ENCODE measurements around the gene TEAD1.

The TEAD1 gene

GRCh38 chr11:12735262-12735661 is 61.0 kb downstream of the TEAD1 start:
- TF ChIP-seq EZH2phosphoT487 (IDR thresholded peaks at IDR 0.05; ENCODE audit: low read length) (no peak), EZH2 (optimal IDR thresholded peaks at IDR 0.05; ENCODE audit: low read depth, low read length) (no peak)
- TF ChIP-seq, protein P1, sequence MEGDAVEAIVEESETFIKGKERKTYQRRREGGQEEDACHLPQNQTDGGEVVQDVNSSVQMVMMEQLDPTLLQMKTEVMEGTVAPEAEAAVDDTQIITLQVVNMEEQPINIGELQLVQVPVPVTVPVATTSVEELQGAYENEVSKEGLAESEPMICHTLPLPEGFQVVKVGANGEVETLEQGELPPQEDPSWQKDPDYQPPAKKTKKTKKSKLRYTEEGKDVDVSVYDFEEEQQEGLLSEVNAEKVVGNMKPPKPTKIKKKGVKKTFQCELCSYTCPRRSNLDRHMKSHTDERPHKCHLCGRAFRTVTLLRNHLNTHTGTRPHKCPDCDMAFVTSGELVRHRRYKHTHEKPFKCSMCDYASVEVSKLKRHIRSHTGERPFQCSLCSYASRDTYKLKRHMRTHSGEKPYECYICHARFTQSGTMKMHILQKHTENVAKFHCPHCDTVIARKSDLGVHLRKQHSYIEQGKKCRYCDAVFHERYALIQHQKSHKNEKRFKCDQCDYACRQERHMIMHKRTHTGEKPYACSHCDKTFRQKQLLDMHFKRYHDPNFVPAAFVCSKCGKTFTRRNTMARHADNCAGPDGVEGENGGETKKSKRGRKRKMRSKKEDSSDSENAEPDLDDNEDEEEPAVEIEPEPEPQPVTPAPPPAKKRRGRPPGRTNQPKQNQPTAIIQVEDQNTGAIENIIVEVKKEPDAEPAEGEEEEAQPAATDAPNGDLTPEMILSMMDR (IDR thresholded peaks at IDR 0.05; ENCODE audit: low read length), result no peak

GRCh38 chr11:12737024-12737423 is 62.8 kb downstream of the TEAD1 start:
- H3K9me2 ChIP-seq (replicated peaks; ENCODE audit: insufficient read depth, low read length), result no peaks in the 10 kb centered on the region
- TF ChIP-seq, protein P1 (IDR thresholded peaks at IDR 0.05; ENCODE audit: low read length), result no peak
- TF ChIP-seq EZH2 (optimal IDR thresholded peaks at IDR 0.05; ENCODE audit: low read depth, low read length), result no peak
- TF ChIP-seq EZH2phosphoT487 (IDR thresholded peaks at IDR 0.05; ENCODE audit: low read length), result no peak
- DNase-seq, result no peak
- H3F3A ChIP-seq (ENCODE audit: insufficient read depth, low read length), result no peaks in the 10 kb centered on the region
- H3K79me2 ChIP-seq (ENCODE audit: low read length), result peaks cover 95% of the 10 kb centered on the region
- H3K4me2 ChIP-seq (ENCODE audit: low read depth, low read length), result no peak overlapping the region
- no peak overlapping the region for H3K9ac ChIP-seq (ENCODE audit: low read length)
- H3K9me3 ChIP-seq (replicated peaks; ENCODE audit: insufficient read depth, low read length), result no peaks in the 10 kb centered on the region
- peaks cover 20% of the 10 kb centered on the region for H3K4me1 ChIP-seq (ENCODE audit: low read length)
- no peak overlapping the region for H2AFZ ChIP-seq (ENCODE audit: low read length)
- no peaks in the 10 kb centered on the region for H3K36me3 ChIP-seq (replicated peaks; ENCODE audit: insufficient read depth, low read length)
- H4K20me1 ChIP-seq (ENCODE audit: insufficient read depth, low read length), result no peaks in the 10 kb centered on the region
- no peak overlapping the region for H3K4me3 ChIP-seq (ENCODE audit: low read length)
- H3K27me3 ChIP-seq (replicated peaks; ENCODE audit: insufficient read depth, low read length), result no peaks in the 10 kb centered on the region
- no peak overlapping the region for H3K27ac ChIP-seq (ENCODE audit: low read length)

More at GRCh38 chr11:12735262-12735661, 61.0 kb downstream of the TEAD1 start:
- Histone ChIP-seq H3K9ac (ENCODE audit: low read length) (no peak overlapping the region), H3K4me2 (ENCODE audit: low read depth, low read length) (no peak overlapping the region), H3K36me3 (replicated peaks; ENCODE audit: insufficient read depth, low read length) (no peaks in the 10 kb centered on the region), H3K27me3 (replicated peaks; ENCODE audit: insufficient read depth, low read length) (no peaks in the 10 kb centered on the region), H3K4me3 (ENCODE audit: low read length) (no peak overlapping the region), H3K4me1 (ENCODE audit: low read length) (peaks cover 8% of the 10 kb centered on the region), H3K9me2 (replicated peaks; ENCODE audit: insufficient read depth, low read length) (no peaks in the 10 kb centered on the region), H2AFZ (ENCODE audit: low read length) (no peak overlapping the region), H3K79me2 (ENCODE audit: low read length) (peaks cover 93% of the 10 kb centered on the region), H3K27ac (ENCODE audit: low read length) (no peak overlapping the region), H3K9me3 (replicated peaks; ENCODE audit: insufficient read depth, low read length) (no peaks in the 10 kb centered on the region), H4K20me1 (ENCODE audit: insufficient read depth, low read length) (no peaks in the 10 kb centered on the region), H3F3A (ENCODE audit: insufficient read depth, low read length) (no peaks in the 10 kb centered on the region)
- no peak for DNase-seq

DNA sequence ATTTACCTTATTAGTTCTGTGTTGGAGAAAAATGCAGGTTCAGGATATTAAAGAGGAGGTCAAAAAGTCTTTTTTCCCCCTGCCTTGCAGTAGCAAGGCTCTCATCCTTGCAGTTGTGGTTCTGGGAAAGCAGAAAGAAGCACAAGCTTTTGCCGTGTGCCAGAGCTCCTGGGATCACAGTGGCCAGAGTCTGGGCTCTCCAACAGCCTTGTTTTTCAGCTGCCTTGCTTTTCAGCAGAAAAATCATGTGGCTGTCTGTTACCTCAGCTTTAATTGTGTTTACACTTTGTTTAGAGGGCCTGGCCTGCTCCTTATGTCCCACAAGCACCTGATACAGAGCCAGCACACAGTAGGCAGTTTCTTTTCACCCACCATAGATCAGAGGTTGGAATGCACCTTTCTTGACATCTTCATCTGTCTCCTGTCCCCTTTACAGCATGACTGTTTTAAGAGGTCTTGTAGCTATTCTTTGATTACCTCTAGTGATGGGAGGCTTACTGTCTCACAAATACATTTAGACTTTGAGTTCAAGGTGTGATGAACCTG is 67.5 kb downstream of the TEAD1 start:
- Histone ChIP-seq H3K4me1 (ENCODE audit: low read length) (peaks cover 55% of the 10 kb centered on the region), H3K9me2 (replicated peaks; ENCODE audit: insufficient read depth, low read length) (no peaks in the 10 kb centered on the region), H3K79me2 (ENCODE audit: low read length) (peaks cover 90% of the 10 kb centered on the region), H3K9me3 (replicated peaks; ENCODE audit: insufficient read depth, low read length) (no peaks in the 10 kb centered on the region), H3K4me3 (ENCODE audit: low read length) (no peak overlapping the region), H3K27me3 (replicated peaks; ENCODE audit: insufficient read depth, low read length) (no peaks in the 10 kb centered on the region), H4K20me1 (ENCODE audit: insufficient read depth, low read length) (no peaks in the 10 kb centered on the region), H3K36me3 (replicated peaks; ENCODE audit: insufficient read depth, low read length) (no peaks in the 10 kb centered on the region), H3K9ac (ENCODE audit: low read length) (no peak overlapping the region), H2AFZ (ENCODE audit: low read length) (no peak overlapping the region), H3K27ac (ENCODE audit: low read length) (no peak overlapping the region), H3F3A (ENCODE audit: insufficient read depth, low read length) (peaks cover 34% of the 10 kb centered on the region), H3K4me2 (ENCODE audit: low read depth, low read length) (no peak overlapping the region)
- TF ChIP-seq, protein P1 (IDR thresholded peaks at IDR 0.05; ENCODE audit: low read length), result no peak
- TF ChIP-seq EZH2phosphoT487 (IDR thresholded peaks at IDR 0.05; ENCODE audit: low read length) (no peak), EZH2 (optimal IDR thresholded peaks at IDR 0.05; ENCODE audit: low read depth, low read length) (no peak)
- no peak for DNase-seq
